Inflammatory macrophage treated with lipopolysaccharide for 1 hour (primary cell): ENCODE measurements around the gene TMED5.
"Not testable (repeated sequence)": the region's sequence is repeated elsewhere in the genome, so short reads cannot be mapped to it uniquely, and the experiment has no call there.

ENCODE experiments used
- DNase-seq, 2 donors: peaks; one replicate each; pipeline ENCODE4 v3.0.0-alpha.2; 2020 to 2022

Gene TMED5

DNA sequence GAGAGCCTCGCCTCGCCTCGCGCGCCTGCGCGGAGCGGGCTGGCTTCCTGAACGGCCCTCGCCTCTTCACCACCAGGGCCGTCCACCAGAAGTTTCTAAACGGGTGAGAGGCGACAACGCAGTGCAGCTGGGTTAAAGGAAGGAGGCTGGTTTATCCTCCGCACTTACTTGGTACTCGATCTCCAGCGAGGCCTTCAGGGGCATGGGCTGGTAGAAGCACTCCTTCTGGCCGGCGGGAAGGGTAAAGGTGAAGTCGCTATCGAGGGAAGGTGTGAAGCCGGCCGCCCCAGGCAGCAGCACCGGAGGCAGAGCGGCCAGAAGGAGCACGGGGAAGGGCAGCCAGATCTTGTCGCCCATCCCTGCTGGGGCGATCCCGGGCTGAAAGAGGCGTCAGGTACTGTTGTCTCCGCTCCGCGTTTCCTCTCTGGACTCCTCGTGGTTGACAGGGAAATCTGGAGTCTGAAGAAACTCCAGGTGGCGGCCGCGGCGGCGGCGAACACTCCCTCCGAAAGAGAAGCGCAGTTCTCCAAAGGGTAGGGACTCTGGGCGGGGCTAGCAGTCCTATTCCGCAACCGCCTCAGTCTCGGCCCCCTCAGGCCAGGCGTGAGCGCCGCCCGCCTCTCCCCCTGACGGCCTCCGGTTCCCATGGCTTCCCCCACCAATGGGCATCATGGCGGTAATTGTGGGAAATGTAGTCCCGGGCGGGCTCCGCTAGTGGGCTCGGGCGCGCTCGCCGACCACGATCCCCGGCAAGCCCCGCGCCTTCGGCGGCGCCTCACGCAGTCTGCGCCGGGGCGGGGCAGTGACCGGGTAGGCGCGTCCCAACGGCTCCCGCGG lies at the start of gene TMED5:
TSS of gene TMED5 (minus strand) at position 528 of the 837 bp plus-strand sequence. CDS start at position 357, 171 bp downstream.
- DNase-seq = peak; percentile 98

DNA sequence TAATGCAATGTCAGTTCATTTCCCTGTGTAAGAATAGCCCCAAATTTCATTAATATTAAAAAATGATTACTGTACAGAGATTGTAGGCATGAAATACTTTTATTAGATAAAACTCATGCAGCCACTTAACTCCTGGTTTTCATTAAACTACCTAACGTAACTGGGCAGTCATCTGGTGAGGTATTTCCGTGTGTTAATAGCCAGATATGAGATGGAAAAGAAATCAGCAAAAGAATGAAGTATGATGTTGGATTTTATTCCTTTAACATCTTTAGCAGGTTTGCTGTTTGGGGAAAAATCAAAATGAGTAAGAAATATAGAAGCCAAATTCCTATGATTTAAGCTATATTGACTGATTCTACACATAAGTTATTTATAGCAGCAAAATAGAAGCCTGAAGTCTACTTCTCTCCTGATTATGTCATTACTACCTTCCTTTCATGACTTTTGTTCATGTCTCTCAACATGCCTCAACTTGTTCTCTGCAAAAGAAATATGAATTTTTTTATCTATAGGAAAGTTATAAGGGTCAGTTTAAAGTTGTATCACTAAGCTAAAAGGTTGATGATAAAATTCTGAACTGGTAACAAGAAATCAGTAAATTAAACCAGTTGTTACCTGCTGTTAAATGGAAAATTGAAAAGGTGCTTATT lies 42.9 kb upstream of the TMED5 start:
- DNase-seq = no peak

- DNase-seq = no peak
Measured at GRCh38 chr1:93221913-93222312, 41.7 kb upstream of the TMED5 start.

GRCh38 chr1:93220716-93221115 lies 40.5 kb upstream of the TMED5 start:
- not testable (repeated sequence) for DNase-seq

GRCh38 chr1:93219443-93219842 lies 39.2 kb upstream of the TMED5 start:
- DNase-seq = no peak

DNA sequence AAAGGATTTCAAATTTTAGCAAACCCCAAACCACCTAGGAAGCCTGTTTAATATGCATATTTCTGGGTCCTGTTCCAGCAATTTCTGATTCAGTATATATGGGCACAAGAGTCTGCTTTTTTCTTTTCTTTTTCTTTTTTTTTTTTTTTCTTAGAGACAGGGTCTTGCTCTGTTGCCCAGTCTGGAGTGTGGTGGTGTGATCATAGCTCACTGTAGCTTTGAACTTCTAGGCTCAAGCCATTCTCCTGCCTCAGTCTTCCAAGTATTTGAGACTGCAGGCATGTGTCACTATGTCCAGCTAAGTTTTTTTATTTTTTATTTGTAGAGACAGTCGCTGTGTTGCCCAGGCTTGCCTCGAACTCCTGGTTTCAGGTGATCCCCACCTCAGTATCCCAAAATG lies 35.1 kb upstream of the TMED5 start:
- DNase-seq = no peak

- no peak for DNase-seq
Measured at GRCh38 chr1:93207211-93207610, 27.0 kb upstream of the TMED5 start.

DNA sequence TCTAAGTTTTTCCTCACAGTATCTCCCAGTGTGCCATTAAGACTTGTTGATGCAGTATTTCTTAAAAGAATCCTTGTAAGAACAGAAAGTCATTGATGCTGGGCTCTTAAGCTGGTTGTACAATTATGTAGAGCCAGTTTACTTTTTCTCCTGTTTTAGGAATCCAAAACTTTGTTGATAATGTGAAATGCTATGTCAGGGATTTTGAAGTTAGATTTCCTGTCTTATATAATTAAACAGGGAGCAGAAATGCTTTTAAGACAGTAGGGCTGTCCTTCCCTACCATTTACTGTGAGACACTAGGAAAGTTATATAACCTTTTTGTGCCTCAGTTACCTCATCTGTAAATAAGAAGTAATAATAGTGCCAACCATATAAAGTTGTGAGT lies 26.3 kb upstream of the TMED5 start:
- no peak for DNase-seq

DNA sequence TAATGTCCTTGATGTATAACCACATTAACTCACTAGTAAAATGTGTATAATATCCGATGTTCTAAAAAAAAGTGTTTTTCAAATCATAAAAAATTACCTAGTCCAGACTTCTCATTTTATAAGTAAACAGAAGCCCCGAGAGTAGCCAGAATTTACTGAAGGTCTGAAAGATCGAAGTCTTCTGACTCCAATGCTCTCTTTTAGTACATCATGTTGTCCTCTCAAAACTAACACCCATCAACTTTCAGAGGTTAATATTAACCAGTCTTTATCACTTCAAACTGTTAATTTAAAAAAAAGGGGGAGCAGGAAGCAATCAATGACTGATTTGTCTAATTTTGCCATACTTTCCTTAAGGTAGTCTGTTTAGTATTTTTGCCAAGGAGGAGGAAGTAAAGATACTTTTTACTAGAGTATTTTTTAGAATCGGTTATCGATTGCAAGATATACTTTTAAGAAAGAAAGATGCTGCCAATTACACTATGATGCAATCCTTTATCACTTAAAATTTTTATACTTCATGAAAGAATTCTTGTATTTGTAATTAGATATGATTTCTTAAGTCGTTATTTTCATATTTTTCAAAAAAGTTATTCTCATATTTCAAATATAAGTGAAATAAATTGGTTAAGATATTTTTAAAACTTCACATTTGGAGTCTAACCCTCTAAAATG lies 25.8 kb upstream of the TMED5 start:
- DNase-seq = no peak

DNA sequence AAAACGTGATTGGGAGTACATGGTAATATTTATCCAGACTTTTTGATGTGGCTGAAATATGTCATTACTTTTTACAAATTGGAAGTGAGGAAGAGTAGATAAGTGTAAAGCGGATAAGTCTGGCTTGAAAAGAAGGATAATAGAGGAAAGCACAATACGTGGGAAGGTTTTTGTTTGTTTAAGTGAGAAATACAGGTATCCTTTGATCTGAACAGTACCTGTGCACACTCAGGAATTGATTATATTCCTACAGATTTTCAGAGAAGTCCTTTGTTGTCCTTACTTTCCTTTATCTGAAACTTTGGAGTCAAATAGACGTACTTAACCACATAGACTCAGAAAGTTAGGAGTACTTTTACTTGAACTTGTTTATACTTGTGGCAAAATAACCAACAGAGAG lies 20.5 kb upstream of the TMED5 start:
- no peak for DNase-seq

- DNase-seq = no peak
Measured at GRCh38 chr1:93200086-93200620, 19.9 kb upstream of the TMED5 start.

DNA sequence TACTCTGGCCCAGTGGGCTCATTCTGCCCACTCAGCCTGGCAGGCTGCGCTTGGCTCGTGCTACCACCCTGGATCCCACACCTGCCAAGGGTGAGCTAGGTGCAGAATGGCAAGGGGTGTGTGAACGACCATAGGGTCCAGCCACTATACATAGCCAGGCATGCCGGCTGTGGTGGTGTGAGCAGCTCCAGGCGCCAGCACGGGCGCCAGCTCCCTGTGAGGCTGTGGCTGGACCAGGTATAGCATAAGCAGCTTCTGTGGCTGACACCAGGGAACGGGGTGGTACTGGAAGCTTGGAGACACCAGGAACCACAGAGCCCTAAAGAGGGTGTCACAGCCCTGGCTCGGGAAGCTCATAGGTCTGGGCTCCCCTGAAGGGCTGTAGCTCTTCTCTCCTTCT lies 18.9 kb upstream of the TMED5 start:
- DNase-seq = no peak

- DNase-seq = no peak
Measured at GRCh38 chr1:93196591-93196990, 16.4 kb upstream of the TMED5 start.

DNA sequence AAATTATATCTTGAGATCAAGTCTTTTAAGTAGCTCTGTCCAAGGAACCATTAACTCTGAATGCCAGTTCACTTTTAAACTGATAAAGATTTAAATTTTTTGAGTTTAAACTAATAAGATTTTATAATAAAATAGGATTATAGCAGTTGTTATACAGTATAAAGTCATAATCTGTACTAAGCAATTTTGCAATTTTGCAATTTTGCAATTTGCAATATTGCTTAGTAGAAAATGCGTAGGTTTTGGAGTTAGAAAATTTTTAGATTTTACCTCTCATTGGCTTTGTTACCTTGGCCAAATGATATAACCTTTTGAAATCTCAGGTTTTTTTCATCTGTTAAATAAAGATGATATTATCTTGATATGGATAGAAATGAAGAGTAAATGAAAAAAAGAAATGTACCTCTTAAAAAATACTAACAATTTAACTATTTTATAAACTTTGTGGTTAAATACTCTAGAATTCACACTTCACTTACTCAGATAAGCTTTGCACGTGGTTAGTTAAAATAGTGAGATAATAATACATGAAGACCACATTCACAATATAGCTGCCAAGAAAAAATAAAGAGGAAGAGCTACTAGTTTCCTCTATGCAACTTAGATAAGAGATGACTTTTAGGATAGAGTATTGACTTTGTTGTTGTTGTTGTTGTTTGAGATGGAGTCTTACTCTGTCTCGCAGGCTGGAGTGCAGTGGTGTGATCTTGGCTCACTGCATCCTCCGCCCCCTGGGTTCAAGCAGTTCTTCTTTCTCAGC lies 14.2 kb upstream of the TMED5 start:
- DNase-seq = no peak

DNA sequence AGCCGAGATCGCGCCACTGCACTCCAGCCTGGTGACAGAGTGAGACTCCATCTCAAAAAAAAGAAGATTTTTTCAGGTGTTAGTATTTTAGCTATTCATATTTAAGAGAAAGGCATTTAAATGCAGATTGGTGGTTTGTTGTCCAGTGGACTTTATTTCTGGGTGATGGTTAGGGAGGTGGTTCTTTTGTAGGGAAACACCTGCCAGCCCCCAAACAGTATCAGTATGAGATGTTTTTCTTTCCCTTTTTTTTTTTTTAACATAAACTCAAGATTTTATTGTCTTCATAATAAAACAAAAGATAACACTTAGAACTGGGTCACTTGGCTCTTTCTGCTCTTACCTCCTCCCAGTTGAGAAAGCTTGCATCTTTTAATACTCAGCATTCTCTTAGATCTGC lies 10.2 kb upstream of the TMED5 start:
- DNase-seq = no peak

DNA sequence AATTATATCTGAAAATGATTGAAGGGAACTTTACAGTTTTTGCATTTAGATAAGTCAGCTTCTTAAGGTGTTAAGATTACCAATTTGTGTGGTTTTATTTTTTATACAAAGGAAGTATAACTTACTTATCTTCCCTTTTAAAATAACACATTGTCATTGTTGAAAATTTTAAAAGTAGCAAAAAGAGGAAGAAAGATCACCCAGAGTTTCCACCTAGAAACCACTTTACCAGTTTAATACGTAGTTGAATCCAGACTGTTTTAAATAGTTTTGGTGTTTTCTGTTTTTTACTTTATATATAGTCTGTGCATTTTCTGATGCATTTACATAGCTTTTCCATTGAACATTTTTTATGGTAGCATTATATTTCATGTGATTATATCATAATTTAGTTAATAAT lies 6.5 kb upstream of the TMED5 start:
- DNase-seq = peak; percentile 21 to 39

DNA sequence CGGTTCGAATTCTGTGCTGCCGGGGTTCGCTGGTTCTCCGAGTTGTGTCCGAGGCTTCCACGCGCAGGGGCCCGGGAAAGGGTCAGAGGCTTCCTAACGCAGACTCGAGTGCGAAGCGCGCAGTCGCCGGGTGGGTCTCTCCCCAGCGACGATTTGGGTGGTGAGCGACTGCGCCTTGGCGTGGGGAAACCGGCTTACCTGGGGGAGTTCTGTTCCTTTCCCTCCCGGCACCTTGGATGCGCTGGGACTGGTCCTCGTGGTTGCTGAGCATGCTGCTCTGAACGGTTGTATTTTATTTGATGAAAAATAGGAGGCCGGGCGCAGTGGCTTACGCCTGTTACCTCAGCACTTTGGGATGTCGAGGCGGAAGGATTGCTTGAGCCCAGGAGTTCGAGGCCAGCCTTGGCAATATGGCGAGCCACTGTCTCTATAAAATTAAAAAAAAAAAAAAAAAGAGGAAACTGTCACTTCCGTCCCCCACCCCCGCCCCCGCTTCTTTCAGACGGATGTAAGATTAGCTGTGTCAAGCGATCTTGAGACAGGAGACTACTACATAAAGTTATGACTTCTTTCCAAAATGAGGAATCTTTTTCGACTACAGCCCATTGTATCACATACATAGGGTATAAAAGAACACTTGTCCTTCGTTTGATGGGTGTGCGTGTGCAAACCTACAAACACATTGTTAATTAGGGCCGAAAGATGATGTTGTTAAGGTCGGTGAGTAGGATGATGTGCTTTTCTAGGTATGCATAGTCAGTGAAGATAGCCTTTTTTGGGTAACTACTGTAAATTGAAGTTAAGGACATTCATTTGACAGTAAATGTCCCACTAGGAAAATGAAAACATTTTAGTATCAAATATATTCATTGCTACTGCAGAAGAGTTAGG lies 755 bp upstream of the TMED5 start, which contains the start of gene CCDC18:
TSS of gene CCDC18 (plus strand) at position 2 of the 891 bp plus-strand sequence. CDS start 2,638 bp downstream, outside the sequence.
- peak; percentile 71 to 73 for DNase-seq

GRCh38 chr1:93178418-93178817 lies 1.8 kb downstream of the TMED5 start:
- DNase-seq = no peak

DNA sequence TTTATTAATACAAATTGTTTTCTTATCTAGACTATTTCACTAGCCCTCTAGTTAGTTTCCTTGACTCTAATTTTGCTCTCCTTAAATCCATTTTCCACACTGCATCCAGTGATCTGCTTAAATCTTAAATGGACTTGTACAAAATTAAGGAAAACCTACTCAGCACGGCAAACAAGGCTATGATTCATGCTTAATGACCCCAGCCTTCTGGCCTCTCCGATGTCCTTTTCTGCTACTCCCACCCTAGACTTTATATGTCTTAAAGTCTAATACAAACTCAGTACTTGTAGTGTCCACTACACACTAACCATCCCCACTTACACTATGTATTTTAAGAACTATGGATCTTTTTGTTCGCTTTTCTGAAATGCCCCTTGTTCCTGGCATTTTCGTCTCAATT lies 2.2 kb downstream of the TMED5 start:
- no peak for DNase-seq

DNA sequence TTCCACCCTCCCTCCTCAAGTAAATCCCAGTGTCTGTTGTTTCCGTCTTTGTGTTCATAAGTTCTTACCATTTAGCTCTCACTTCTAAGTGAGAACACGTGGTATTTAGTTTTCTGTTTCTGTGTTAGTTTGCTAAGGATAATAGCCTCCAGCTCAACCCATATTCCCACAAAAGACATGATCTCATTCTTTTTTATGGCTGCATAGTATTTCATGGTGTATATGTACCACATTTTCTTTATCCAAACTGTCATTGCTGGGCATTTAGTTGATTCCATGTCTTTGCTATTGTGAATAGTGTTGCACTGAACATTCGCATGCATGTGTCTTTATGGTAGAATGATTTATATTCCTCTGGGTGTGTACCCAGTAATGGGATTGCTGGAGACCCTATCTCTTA lies 5.6 kb downstream of the TMED5 start:
- DNase-seq = not testable (repeated sequence)

DNA sequence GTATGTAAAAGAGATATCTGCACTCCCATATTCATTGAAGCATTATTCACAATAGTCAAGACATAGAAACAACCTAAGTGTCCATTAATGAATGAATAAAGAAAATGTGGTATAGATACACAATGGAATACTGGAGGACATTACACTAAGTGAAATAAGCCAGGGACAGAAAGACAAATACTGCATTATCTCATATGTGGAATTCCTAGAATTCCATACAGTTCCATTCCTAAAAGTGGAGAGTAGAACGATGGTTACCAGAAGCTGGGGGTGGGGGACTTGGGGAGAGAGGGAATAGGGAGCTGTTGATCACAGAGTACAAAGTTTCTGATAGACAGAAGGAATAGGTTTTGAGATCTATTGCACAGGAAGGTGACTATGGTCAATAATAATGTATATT lies 7.4 kb downstream of the TMED5 start:
- no peak for DNase-seq
